ENCODE measurements around the gene RHBDD1. TPM values are rescaled to one million over a fixed set of nuclear protein-coding genes. Genes with fewer than 3 reads are reported as not detected.

RHBDD1 gene
- total and polyA plus RNA-seq, 12 donors = 3.9 to 47.8 (median 25.9) TPM

- H3K4me1 ChIP-seq (replicated peaks in 1 of 2) = peaks cover 6 to 7% of the 10 kb centered on the region in 2 donors
- H3K27me3 ChIP-seq = no peaks in the 10 kb centered on the region
- TF ChIP-seq, protein P1, sequence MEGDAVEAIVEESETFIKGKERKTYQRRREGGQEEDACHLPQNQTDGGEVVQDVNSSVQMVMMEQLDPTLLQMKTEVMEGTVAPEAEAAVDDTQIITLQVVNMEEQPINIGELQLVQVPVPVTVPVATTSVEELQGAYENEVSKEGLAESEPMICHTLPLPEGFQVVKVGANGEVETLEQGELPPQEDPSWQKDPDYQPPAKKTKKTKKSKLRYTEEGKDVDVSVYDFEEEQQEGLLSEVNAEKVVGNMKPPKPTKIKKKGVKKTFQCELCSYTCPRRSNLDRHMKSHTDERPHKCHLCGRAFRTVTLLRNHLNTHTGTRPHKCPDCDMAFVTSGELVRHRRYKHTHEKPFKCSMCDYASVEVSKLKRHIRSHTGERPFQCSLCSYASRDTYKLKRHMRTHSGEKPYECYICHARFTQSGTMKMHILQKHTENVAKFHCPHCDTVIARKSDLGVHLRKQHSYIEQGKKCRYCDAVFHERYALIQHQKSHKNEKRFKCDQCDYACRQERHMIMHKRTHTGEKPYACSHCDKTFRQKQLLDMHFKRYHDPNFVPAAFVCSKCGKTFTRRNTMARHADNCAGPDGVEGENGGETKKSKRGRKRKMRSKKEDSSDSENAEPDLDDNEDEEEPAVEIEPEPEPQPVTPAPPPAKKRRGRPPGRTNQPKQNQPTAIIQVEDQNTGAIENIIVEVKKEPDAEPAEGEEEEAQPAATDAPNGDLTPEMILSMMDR (IDR thresholded peaks at IDR 0.05) = no peak
- TF ChIP-seq POLR2A (IDR thresholded peaks at IDR 0.05) = no peak
- no peak overlapping the region for H3K27ac ChIP-seq
- H3K4me3 ChIP-seq = no peak overlapping the region
- WGBS, 4 donors = 94 to 97% (median 97%) methylated on average over 6 of the region's 6 CpGs
- no peak for DNase-seq
- intact Hi-C loops (cut with DNase I) = no loop called here
- H3K9me3 ChIP-seq (replicated peaks in 1 of 3) = no peaks in the 10 kb centered on the region
- no peaks in the 10 kb centered on the region for H3K36me3 ChIP-seq (replicated peaks in 1 of 2)
Observed at GRCh38 chr2:226953826-226954225, 118.0 kb downstream of the RHBDD1 start.

GRCh38 chr2:226956659-226957058 lies 120.8 kb downstream of the RHBDD1 start:
- intact Hi-C loops (cut with DNase I) = no loop called here
- no peak overlapping the region for H3K27ac ChIP-seq
- H3K36me3 ChIP-seq (replicated peaks in 1 of 2) = no peaks in the 10 kb centered on the region
- 24 to 40% (median 32%) methylated on average over 1 of the region's 1 CpG for WGBS, 4 donors
- TF ChIP-seq, protein P1 (IDR thresholded peaks at IDR 0.05) = no peak
- no peak for TF ChIP-seq POLR2A (IDR thresholded peaks at IDR 0.05)
- no peaks in the 10 kb centered on the region for H3K27me3 ChIP-seq
- H3K9me3 ChIP-seq (replicated peaks in 1 of 3) = no peaks in the 10 kb centered on the region
- H3K4me1 ChIP-seq (replicated peaks in 1 of 2) = peaks cover 6 to 7% of the 10 kb centered on the region in 2 donors
- H3K4me3 ChIP-seq = no peak overlapping the region
- DNase-seq = peak in 6 of 7 donors; percentile 11 to 72 (median 46)

GRCh38 chr2:226959418-226959817 lies 123.6 kb downstream of the RHBDD1 start:
- Histone ChIP-seq H3K4me1 (replicated peaks in 1 of 2) (peaks cover 6 to 15% of the 10 kb centered on the region in 2 donors), H3K4me3 (no peak overlapping the region), H3K27me3 (no peaks in the 10 kb centered on the region), H3K9me3 (replicated peaks in 1 of 3) (no peaks in the 10 kb centered on the region), H3K36me3 (replicated peaks in 1 of 2) (no peaks in the 10 kb centered on the region), H3K27ac (no peak overlapping the region)
- intact Hi-C loops (cut with DNase I) = no loop called here
- no peak for DNase-seq
- WGBS, 4 donors = 92 to 95% (median 94%) methylated on average over 1 of the region's 1 CpG
- no peak for TF ChIP-seq POLR2A (IDR thresholded peaks at IDR 0.05)
- TF ChIP-seq, protein P1 (IDR thresholded peaks at IDR 0.05) = no peak

- no peaks in the 10 kb centered on the region for H3K27me3 ChIP-seq
- H3K27ac ChIP-seq = no peak overlapping the region
- intact Hi-C loops (cut with DNase I) = no loop called here
- H3K36me3 ChIP-seq (replicated peaks in 1 of 2) = no peaks in the 10 kb centered on the region
- H3K9me3 ChIP-seq (replicated peaks in 1 of 3) = no peaks in the 10 kb centered on the region
- WGBS, 4 donors = 91 to 98% (median 93%) methylated on average over 3 of the region's 3 CpGs
- no peak overlapping the region for H3K4me3 ChIP-seq
- TF ChIP-seq, protein P1 (IDR thresholded peaks at IDR 0.05) = no peak
- no peak for TF ChIP-seq POLR2A (IDR thresholded peaks at IDR 0.05)
- DNase-seq = no peak
- H3K4me1 ChIP-seq (replicated peaks in 1 of 2) = peaks cover 0 to 8% of the 10 kb centered on the region in 2 donors
Observed at GRCh38 chr2:226962176-226962773, 126.4 kb downstream of the RHBDD1 start.
